BE2C (cell line): ENCODE results near the gene COL18A1.

Experiments
- DNase-seq: peaks from one replicate; pipeline ENCODE4 v3.0.0-alpha.2; 2020
- H3K27me3 ChIP-seq: fragments of 250-450 bp; sonication (Bioruptor Pico); 2 replicates; pipeline ENCODE4 v1.5.1; 2020; ENCODE audit warnings: mild to moderate bottlenecking
- H3K36me3 ChIP-seq: fragments of 250-450 bp; sonication (Bioruptor Pico); 2 replicates; pipeline ENCODE4 v1.5.1; 2020; ENCODE audit warnings: mild to moderate bottlenecking
- H3K4me1 ChIP-seq: fragments of 250-450 bp; sonication (Bioruptor Pico); 2 replicates; pipeline ENCODE4 v1.5.1; 2020
- H3K4me3 ChIP-seq: 2 replicates; pipeline ENCODE4 v1.5.1; 2011; ENCODE audit warnings: low read depth, low read length
- H3K9me3 ChIP-seq: fragments of 250-450 bp; sonication (Bioruptor Pico); 2 replicates; pipeline ENCODE4 v1.5.1; 2020
- CTCF ChIP-seq: IDR thresholded peaks from 2 replicates; pipeline ENCODE4 v1.5.1; 2012; ENCODE audit warnings: mild to moderate bottlenecking, low read depth, low read length

Gene COL18A1

GRCh38 chr21:45511007-45511406, 106.0 kb downstream of the COL18A1 start:
- TF ChIP-seq CTCF = no peak
- Histone ChIP-seq H3K4me3 (no peak overlapping the region), H3K9me3 (no peaks in the 10 kb centered on the region), H3K36me3 (peaks cover 24% of the 10 kb centered on the region), H3K4me1 (no peaks in the 10 kb centered on the region), H3K27me3 (peaks cover 15% of the 10 kb centered on the region)
- peak; percentile 9 for DNase-seq

GRCh38 chr21:45511661-45512431, 106.9 kb downstream of the COL18A1 start:
- no peak for TF ChIP-seq CTCF
- H3K4me1 ChIP-seq = no peaks in the 10 kb centered on the region
- peaks cover 7% of the 10 kb centered on the region for H3K27me3 ChIP-seq
- peak; percentile 42 for DNase-seq
- no peak overlapping the region for H3K4me3 ChIP-seq
- peaks cover 30% of the 10 kb centered on the region for H3K36me3 ChIP-seq
- no peaks in the 10 kb centered on the region for H3K9me3 ChIP-seq

DNA sequence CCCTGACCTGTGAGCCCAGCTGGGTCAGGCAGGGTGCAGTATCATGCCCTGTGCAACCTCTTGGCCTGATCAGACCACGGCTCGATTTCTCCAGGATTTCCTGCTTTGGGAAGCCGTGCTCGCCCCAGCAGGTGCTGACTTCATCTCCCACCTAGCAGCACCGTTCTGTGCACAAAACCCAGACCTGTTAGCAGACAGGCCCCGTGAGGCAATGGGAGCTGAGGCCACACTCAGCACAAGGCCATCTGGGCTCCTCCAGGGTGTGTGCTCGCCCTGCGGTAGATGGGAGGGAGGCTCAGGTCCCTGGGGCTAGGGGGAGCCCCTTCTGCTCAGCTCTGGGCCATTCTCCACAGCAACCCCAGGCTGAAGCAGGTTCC, 107.6 kb downstream of the COL18A1 start:
- no peak overlapping the region for H3K4me3 ChIP-seq
- DNase-seq = peak; percentile 4
- H3K9me3 ChIP-seq = no peaks in the 10 kb centered on the region
- peaks cover 37% of the 10 kb centered on the region for H3K36me3 ChIP-seq
- no peak for TF ChIP-seq CTCF
- peaks cover 7% of the 10 kb centered on the region for H3K27me3 ChIP-seq
- no peaks in the 10 kb centered on the region for H3K4me1 ChIP-seq

GRCh38 chr21:45513003-45513717, 108.2 kb downstream of the COL18A1 start:
- no peak overlapping the region for H3K4me3 ChIP-seq
- TF ChIP-seq CTCF = no peak
- DNase-seq = peak; percentile 4
- peaks cover 7% of the 10 kb centered on the region for H3K27me3 ChIP-seq
- H3K4me1 ChIP-seq = no peaks in the 10 kb centered on the region
- no peaks in the 10 kb centered on the region for H3K9me3 ChIP-seq
- H3K36me3 ChIP-seq = peaks cover 41% of the 10 kb centered on the region

GRCh38 chr21:45513741-45514310, 108.9 kb downstream of the COL18A1 start:
- no peak overlapping the region for H3K4me3 ChIP-seq
- no peak for DNase-seq
- no peak for TF ChIP-seq CTCF
- no peaks in the 10 kb centered on the region for H3K4me1 ChIP-seq
- peaks cover 3% of the 10 kb centered on the region for H3K27me3 ChIP-seq
- peaks cover 47% of the 10 kb centered on the region for H3K36me3 ChIP-seq
- H3K9me3 ChIP-seq = no peaks in the 10 kb centered on the region
